ENCODE data around the gene TRIM67. TPM values are rescaled to one million over a fixed set of nuclear protein-coding genes. Genes with fewer than 3 reads are reported as not detected.
"Not testable (repeated sequence)": the region's sequence is repeated elsewhere in the genome, so short reads cannot be mapped to it uniquely, and the experiment has no call there.

The TRIM67 gene
- total RNA-seq, 1 experiment from 2014 or later = 0.03 TPM

DNA sequence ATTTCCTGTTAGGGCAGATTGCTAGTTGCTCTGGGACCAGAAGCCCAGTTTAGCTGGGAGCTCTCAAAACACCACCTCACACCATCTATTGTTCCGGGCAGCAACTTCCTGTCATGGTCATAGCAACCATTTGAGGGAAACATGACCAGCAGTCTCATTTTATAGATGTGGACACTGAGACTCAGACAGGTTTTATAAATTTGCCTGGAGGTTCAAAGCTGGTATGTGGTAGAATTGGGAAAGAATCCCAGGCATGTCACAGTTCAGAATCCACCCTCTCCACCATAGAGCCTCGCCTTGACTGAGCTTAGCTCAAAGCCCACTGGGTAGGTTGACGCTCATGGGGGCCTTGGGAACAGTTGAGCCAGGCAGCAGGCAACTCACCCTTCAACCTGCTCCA is 14.0 kb upstream of the TRIM67 start:
- DNase-seq (ENCODE audit: low read depth, low spot score) = no peak
- in situ Hi-C loops (cut with HindIII; ENCODE audit: low pct_unique_long_range_greater_than_20kb, low sequenced_read_pairs) = no loop called here

DNA sequence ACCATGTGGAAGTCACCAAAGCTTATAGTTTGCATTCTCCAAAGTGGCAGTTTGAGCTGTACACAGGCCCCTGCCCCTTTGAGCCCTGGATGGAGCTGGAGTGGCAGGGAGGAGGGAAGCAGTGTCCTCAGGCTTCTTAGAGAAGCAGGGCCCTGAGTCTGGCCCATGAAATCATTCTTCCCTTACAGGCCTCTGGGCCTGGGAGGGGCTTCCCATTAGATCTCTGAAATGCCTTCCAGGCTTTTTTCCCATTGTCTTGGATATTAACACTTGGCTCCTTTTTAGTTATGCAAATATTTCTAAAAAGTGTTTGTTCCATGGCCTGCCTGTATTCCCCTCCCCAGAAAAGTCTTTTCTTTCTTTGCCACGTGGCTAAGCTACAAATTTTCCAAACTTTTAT is 10.0 kb upstream of the TRIM67 start:
- DNase-seq (ENCODE audit: low read depth, low spot score) = no peak
- in situ Hi-C loops (cut with HindIII; ENCODE audit: low pct_unique_long_range_greater_than_20kb, low sequenced_read_pairs) = no loop called here

- DNase-seq (ENCODE audit: low read depth, low spot score) = no peak
- in situ Hi-C loops (cut with HindIII; ENCODE audit: low pct_unique_long_range_greater_than_20kb, low sequenced_read_pairs) = no loop called here
Measured at GRCh38 chr1:231153726-231154125, 8.1 kb upstream of the TRIM67 start.

DNA sequence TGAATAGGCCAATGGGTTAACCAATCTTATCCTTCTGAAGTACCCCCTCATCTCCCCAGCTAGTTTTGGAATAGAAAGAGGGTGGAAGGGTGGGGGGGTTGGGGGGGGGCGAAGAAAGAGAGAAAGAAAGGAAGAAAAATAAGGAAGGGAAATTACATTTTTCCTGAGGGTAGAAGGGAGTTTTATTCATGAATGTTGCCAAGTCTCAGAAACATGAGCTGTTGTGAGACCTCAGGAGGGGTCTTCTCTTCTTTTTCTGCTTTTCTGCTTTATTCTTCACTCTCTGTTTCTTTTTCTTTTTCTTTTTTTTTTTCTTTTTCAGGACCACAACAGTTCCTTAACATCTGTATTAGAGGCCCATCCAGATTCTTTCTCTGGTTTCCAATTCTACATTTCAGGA is 6.0 kb upstream of the TRIM67 start:
- in situ Hi-C loops (cut with HindIII; ENCODE audit: low pct_unique_long_range_greater_than_20kb, low sequenced_read_pairs) = no loop called here
- DNase-seq (ENCODE audit: low read depth, low spot score) = no peak

DNA sequence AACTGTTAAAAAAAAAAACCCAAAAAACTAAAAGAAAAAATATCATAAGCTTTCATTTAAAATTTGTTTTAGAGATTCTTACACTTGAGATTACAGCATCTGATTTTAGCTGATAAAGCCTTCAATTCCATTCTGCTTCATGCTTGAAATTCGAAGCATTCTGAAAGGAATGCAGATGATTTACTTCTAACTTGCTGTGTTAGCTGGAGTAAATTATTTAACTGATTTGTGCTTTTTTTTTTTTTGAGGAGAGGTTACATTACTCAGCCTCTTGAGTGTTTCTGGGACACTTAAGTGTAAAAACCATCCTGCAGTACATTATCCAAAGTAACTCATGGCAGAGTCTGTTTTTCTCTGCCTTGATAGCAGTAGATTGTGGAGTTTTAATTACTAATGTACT is 4.5 kb upstream of the TRIM67 start:
- DNase-seq (ENCODE audit: low read depth, low spot score) = no peak
- in situ Hi-C loops (cut with HindIII; ENCODE audit: low pct_unique_long_range_greater_than_20kb, low sequenced_read_pairs) = no loop called here

- DNase-seq (ENCODE audit: low read depth, low spot score); in situ Hi-C loops (cut with HindIII; ENCODE audit: low pct_unique_long_range_greater_than_20kb, low sequenced_read_pairs): not testable (repeated sequence)
Measured at GRCh38 chr1:231158141-231158540, 3.7 kb upstream of the TRIM67 start.

DNA sequence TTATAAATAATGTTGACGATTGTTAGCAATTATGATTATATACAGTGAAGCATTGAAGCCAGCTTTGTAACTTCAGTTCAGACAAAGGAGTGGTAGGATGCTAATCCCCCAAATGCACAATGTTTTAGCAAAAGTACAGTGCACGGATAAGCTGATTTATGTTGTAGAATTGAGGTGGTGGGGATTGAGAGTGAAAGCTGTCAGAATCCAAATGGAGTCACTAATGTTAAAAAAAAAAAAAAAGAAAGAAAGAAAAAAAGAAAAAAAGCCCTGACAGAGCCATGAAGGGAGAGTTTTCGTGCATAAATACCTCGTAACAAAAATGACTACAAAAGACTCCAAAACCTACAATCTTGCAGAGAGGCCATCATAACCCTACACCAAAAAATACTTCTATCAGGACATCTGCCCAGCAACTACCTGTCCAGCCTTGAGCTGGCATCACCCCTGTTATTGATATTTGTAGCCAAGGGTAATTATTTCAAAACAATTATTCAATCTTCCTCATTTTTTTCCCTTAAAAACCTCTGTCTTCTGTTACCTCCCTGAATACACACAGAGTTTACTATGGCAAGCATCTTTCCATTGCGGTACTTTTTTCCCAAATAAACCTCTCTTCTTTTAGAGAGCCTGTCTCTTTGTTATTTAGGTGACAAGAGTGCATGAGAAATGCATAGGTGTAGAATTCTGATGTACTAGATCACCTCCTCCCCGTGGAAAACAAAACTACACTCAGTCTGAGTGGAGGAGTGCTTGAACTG is 2.5 kb upstream of the TRIM67 start:
- in situ Hi-C loops (cut with HindIII; ENCODE audit: low pct_unique_long_range_greater_than_20kb, low sequenced_read_pairs) = no loop called here

DNA sequence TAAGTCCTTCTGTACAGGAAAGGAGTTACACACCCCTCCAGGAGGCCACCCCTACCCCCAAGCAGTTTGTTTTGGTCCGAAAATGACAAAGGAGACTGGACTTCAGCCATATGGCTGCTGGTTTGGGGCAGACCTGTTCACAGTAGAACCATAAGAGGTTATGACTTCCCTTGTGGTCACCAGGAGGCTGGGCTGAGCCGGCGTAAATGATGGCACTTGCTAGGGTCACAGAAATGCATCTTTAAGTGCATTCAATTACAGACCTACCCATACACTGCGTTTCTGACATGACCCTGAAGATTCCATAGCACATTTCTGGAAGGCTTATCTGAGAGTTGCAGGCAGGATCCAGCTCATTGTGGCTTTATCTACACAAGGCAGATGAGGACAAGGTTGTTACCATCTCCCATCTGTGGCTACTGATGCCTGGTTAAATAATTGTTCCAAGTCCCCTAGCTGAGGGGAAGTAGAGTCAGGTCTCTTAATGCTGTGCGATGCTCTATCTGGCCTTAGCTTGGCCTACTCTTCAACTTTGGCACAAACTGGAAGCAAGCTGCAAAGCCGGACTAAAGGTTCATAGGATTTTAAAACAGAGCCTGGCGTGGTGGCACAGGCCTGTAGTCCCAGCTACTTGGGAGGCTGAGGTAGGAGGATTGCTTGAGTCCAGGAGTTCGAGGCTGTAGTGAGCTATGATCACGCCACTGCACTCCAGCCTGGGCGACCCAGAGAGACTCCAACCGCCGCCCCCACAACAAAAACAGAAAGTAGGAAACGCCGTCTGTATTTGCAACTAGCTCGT is 1.7 kb upstream of the TRIM67 start:
- in situ Hi-C loops (cut with HindIII; ENCODE audit: low pct_unique_long_range_greater_than_20kb, low sequenced_read_pairs) = no loop called here
- DNase-seq (ENCODE audit: low read depth, low spot score) = no peak

More for the DNA sequence above, 2.5 kb upstream of the TRIM67 start:
- DNase-seq (ENCODE audit: low read depth, low spot score) = no peak

DNA sequence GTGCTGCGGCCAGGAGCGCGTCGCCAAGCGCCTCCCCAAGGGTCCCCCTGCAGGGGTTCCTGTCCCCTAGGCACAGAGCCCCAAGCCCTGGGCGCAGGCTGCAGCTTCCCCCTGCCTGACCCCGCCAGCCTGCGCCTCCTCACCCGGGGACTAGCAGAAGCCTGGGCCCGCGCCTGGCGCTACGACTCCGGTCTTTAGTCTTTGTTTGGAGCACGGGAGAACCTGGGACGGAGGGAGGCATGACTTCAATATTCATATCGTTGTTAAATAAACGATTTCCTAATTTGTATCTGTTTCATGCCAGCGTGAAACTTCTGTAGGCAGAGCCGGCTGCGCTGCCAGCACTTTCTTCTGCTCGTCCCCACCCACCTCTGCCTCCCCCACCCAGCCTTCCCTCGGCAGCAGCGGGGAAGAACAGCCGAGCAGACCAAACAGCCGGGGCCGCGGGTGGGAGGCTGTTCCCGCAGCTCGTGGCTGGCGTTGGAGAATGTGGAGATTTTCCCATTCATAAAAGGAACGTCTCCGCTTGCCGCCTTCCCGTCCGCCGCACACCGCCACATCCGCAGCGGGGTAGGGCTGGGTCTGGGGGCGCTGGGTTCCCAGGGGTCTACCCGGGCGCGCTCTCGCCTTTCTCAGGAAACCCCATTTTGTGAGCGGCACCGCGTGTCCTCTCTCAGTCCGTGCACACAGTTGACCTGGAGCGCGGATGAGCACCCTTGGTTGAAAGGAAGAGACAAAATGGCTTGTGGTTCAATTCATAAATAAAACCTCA is 777 bp upstream of the TRIM67 start:
- in situ Hi-C loops (cut with HindIII; ENCODE audit: low pct_unique_long_range_greater_than_20kb, low sequenced_read_pairs) = no loop called here
- no peak for DNase-seq (ENCODE audit: low read depth, low spot score)

- in situ Hi-C loops (cut with HindIII; ENCODE audit: low pct_unique_long_range_greater_than_20kb, low sequenced_read_pairs) = no loop called here
- no peak for DNase-seq (ENCODE audit: low read depth, low spot score)
Measured at GRCh38 chr1:231162297-231162969, 575 bp downstream of the TRIM67 start.

GRCh38 chr1:231162970-231163829 is 1.3 kb downstream of the TRIM67 start:
- in situ Hi-C loops (cut with HindIII; ENCODE audit: low pct_unique_long_range_greater_than_20kb, low sequenced_read_pairs) = no loop called here
- DNase-seq (ENCODE audit: low read depth, low spot score) = no peak

GRCh38 chr1:231163830-231164427 is 2.1 kb downstream of the TRIM67 start:
- DNase-seq (ENCODE audit: low read depth, low spot score) = no peak
- in situ Hi-C loops (cut with HindIII; ENCODE audit: low pct_unique_long_range_greater_than_20kb, low sequenced_read_pairs) = no loop called here

GRCh38 chr1:231165371-231165770 is 3.5 kb downstream of the TRIM67 start:
- DNase-seq (ENCODE audit: low read depth, low spot score) = no peak
- in situ Hi-C loops (cut with HindIII; ENCODE audit: low pct_unique_long_range_greater_than_20kb, low sequenced_read_pairs) = no loop called here

DNA sequence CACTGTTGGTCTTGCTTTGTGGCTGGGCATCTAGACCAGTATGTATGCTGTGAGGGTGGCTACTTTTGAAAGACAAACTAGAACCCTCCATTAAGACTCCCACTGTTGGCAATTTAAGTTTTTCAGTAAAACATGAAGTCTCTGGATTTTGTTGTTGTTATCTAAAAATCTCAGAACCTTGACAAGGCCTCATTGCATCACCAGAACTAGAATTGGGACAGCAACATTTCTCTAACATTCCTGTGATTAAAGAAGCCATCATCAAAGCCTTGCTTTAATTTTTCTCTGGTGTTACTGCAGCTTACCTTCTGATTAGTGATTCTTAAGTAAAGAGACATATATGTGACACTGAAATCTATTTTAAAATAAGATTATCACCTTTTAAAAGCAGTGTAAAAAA is 4.5 kb downstream of the TRIM67 start:
- DNase-seq (ENCODE audit: low read depth, low spot score) = no peak
- in situ Hi-C loops (cut with HindIII; ENCODE audit: low pct_unique_long_range_greater_than_20kb, low sequenced_read_pairs) = no loop called here

- in situ Hi-C loops (cut with HindIII; ENCODE audit: low pct_unique_long_range_greater_than_20kb, low sequenced_read_pairs) = no loop called here
- DNase-seq (ENCODE audit: low read depth, low spot score) = peak; percentile 55
Measured at GRCh38 chr1:231170875-231171274, 9.0 kb downstream of the TRIM67 start.

GRCh38 chr1:231171623-231172197 is 9.9 kb downstream of the TRIM67 start:
- DNase-seq (ENCODE audit: low read depth, low spot score) = no peak
- in situ Hi-C loops (cut with HindIII; ENCODE audit: low pct_unique_long_range_greater_than_20kb, low sequenced_read_pairs) = no loop called here

All from SK-MEL-5 (cell line).